ENCODE data around the gene KCTD17.

The KCTD17 gene, protein sequence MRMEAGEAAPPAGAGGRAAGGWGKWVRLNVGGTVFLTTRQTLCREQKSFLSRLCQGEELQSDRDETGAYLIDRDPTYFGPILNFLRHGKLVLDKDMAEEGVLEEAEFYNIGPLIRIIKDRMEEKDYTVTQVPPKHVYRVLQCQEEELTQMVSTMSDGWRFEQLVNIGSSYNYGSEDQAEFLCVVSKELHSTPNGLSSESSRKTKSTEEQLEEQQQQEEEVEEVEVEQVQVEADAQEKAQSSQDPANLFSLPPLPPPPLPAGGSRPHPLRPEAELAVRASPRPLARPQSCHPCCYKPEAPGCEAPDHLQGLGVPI

DNA sequence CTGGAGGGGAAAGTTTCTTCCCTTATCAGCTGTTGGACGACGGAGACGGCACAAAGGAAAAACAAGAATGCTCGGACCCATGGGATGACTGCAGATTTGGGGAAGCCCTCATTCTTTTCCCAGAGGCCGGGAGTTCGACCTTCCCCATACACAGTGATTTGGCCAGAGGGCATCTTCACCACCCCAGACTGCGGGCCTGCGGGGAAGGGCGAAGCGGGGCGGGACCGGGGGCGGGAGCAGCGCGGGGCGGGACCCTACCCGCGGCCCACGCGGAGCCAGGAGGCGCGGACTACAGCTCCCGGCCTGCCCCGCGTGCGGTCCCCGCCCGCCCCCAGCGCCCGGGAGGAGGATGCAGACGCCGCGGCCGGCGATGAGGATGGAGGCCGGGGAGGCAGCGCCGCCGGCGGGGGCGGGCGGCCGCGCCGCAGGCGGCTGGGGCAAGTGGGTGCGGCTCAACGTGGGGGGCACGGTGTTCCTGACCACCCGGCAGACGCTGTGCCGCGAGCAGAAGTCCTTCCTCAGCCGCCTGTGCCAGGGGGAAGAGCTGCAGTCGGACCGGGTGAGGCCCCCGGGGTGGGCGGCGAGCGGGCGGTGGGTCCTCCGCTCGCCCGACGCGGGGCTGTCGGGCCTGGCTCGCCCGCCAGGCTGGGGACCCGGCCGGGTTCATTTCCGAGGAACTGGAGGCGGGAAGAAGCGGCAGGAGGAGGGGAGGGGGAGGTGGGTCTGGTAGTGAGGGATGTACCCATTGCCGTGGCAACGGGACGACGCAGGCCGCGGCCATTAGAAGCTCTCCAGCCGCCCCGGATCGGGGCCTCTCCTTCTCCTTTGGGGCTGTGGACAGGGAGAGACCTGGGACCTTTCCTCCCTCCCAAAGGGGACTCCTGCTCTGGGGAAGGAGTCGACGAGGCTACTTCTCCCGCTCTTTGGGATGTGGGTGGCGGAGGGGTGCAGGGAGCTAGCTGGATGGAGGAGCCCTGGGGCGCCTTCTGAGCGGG is at the start of gene KCTD17:
Gene KCTD17 (plus strand): TSS at position 352 of the 995 bp plus-strand sequence. CDS start 19 bp downstream, at position 371.
- DNase-seq (ENCODE audit: low read depth): peak; percentile 83

DNA sequence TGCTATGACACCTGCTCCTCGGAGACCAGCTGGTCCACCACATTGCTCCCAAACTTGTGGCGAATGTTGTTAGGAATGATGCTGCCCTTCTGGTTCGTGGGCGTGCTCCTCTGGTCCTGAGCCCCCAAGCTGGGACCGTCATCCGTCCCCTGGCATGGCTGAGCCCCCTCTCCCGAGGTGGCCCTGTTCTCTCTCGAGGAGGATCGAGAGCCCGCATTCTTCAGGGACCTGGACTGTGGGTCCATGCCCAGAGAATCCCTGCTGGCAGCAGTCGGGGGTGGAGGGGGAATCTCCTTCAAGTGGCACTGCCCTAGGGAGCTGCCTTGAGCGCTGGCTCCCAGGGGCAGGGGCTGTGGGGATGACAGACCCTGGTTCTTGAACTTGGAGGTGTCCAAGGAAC is 49.7 kb upstream of the KCTD17 start:
- no peak for DNase-seq (ENCODE audit: low read depth)

DNA sequence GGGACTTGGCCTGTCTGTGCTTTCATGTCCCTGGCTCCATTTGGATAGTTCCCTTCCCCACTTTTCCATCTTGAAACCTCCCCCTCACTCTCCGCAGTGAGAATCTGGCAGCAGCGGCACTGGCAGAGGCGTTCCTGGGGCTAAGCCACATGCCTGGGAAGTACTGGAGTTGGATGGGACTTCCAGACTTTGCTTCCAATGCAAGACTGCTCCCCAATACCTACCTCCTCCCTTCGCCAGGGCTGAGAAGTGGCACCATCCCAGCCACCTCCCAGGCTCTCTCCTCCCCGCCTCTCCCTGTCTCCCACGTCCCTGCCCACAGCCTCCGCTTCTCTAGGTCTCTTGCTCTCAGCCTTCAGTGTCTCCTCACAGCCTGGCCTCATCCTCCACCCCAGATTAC is 48.9 kb upstream of the KCTD17 start:
- DNase-seq (ENCODE audit: low read depth): no peak

DNA sequence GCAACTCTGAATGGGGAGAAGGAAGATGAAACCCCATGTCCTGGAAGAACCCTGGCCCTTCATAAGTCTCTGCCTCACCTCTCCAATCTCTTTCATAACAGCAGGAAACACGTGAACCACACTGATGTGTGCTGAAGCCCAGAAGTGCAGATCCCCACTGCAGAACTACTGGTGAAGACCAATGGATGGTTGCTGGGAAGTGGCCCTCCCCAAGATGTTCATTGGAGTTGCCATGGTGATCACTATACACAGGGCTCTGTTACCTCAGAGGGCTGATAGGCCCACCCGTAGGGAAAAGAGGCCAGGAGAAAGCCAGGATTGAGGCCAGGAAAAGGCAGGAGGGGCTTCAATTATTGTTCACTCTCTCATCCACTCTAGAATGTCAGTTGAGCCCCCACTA is 43.9 kb upstream of the KCTD17 start:
- no peak for DNase-seq (ENCODE audit: low read depth)

DNA sequence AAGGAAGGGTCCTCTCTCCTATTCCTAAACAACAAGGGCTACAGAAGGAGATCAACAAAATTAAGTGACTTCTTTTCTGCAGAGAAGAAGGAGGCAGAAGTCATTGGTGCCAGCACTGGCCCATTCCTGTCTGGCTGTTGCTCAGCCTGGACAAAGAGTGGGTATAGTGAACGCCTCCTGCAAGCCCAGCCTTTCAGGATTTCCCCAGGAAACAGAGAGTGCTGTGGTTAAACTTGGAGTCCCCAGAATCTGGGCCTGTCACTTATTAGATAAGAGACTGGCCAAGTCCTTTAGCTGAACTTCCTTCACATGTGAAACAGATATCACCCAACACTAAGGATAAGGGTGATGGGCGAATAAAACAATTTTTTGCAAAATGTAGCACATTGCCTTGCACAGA is 43.2 kb upstream of the KCTD17 start:
- no peak for DNase-seq (ENCODE audit: low read depth)

DNA sequence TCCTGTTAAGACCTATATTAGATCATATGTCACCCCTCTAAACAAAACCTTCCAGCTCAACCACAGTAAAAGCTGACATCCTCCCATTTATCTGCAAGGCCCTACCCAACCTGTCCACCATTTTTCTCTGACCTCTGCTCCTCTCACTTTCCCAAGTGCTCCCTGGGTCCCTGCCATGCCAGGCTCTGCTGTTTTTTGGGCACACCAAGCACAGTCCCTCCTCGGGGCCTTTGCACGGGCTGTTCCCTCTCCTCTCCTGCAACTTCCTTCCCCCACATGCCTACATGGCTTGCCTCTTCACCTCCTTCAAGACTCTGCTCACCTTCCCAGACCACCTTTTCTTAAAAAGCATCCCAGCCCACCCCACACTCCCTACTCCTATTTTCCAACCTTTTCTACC is 42.1 kb upstream of the KCTD17 start:
- no peak for DNase-seq (ENCODE audit: low read depth)

DNA sequence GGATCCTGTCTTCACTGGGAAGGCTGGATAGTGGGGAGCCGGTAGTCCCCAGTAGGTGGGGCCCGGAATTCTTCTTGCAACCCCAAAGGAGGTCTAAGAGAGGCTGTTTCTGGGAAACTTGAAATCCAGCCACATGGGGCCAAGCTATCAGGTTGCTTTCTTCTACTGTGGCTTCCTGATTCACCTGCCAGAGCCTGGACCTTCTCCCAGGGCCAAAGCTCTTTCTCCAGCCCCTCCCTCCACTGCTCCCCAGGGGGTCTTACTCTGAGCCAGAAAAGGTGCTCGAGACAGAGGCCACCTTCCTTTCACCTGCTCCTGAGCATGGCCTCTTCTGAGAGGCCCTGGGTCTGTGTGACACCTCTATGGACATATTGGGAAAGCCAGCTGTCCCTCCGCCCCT is 41.4 kb upstream of the KCTD17 start:
- no peak for DNase-seq (ENCODE audit: low read depth)

DNA sequence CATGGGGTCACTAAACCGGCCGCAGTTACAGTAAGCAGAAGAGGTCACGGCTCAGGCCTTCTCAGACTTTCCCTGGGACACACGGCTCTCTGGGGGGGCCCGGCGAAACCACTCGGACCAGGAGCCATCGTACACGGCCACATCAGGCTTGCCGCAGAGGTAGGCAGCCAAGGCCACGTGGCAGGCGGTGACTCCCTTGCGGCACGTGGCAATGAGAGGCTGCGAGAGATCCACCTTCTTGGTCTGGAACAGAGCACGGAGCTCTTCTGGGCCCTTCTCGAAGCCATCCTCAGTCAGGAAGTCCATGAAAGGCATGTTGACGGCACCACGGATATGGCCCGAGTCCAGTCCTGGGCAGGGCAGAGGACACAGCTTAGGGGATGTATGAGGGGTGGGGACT is 40.6 kb upstream of the KCTD17 start:
- no peak for DNase-seq (ENCODE audit: low read depth)

DNA sequence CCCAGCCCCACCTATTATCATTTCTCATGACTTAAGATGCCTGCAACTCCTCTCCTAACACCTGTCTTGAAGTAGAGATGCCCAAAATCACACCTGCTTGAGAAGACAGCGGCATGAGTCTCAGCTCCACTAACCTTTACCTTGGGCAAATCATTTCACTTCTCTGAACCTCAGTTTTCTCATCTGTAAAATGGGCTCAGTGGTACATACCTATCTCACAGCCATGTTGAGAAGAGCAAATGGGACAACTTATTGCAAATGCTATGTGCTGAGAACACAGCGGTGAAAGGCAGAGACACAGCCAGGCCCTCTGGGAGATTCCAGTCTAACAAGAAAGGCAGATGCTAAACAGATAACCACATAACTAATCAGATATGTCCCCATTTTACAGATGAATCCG is 40.1 kb upstream of the KCTD17 start:
- DNase-seq (ENCODE audit: low read depth): no peak

DNA sequence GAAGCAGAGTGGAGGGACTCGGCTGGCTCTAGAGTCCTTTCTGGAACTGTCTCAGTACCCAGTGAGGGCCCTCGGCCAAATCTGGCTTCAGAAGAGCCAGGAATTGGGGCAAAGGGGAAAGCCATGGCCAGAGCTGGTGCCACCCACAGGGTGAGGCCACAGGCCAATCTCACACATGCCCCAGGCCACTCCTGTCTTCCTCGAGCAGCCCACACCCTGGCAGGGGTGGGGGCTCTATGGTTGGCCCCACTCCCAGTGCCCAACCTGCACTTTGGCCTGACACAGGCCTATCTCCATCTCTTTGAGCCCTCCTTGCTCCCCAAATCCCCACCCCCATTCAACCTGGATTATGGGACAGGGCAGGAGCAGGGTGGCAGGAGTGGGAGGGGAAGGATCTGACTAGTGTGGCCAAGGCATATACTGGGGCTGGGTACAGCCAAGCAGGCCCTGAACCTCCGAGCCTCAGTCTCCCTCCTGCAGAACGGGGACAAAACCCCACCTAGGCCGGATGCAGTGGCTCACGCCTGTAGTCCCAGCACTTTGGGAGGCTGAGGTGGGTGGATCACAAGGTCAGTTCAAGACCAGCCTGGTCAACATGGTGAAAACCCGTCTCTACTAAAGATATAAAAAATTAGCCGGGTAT is 39.2 kb upstream of the KCTD17 start:
- DNase-seq (ENCODE audit: low read depth): no peak

DNA sequence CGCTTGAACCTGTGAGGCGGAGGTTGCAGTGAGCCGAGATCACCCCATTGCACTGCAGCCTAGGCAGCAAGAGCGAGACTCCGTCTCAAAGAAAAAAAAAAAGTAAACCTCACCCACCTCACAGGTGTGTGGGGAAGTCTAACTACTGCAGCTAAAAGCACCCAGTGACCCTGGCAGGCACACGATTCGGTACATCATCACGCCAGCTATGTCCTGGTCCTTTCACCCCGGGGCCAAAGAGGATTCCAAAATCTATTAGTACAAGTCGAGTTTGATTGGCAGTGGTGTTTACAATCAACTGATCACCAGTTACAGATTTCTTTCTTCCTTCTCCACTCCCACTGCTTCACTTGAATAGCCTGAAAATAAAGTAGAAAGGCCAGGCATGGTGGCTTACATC is 38.6 kb upstream of the KCTD17 start:
- no peak for DNase-seq (ENCODE audit: low read depth)

DNA sequence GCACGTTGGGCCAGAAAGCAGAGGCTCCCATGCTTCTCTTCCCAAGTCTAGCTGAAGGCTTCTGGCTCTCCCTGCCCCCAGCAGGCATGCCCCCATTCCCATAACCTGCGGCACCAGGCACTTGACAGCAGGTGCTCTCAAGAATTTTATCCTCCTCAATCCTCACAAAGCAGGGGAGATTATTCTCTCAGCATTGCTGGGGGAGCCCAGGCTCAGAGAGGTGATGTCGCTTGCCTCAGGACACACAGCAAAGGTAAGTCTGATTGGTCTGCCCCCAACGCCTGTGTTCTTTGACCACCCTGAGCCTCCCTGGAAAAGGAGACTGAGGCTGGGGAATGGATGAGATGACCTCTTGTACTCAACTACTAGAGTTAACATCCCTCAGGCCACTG is 37.1 kb upstream of the KCTD17 start:
- DNase-seq (ENCODE audit: low read depth): no peak

DNA sequence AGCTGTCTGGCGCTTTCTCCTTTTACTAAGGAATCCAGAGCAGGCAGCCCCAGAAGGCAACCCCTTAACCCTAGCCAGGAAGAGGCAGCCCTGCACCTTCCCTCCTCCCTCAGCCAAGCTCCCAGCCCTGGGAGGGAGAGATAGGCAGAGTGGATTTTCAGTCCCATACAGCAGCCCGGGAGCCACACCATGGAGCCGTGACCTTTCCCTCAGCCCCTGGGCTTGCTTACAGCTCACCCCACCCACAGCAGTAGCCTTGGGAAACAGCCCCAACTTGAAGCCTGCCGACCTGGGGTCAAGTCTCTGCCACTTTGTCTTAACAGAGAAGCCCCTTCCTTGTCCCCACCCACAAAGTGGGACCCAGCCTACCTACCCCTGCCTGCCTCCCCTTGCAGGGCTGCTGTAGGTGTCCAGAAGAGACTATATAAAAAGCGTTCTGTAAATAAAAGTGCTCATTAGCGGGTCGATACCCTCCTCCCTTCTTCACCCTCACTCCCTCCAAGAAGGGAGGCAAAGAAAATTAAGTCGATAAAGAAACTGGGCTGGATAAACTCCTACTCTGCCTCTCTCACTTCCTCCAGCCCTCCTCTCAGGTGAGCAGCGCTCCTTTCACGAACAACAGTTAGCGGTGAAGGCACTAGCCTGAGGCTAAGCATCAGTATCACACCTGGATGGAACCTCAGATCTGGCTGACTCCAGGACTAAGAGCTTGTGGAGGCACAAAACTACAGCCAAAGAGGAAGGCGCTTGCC is 36.5 kb upstream of the KCTD17 start:
- no peak for DNase-seq (ENCODE audit: low read depth)

DNA sequence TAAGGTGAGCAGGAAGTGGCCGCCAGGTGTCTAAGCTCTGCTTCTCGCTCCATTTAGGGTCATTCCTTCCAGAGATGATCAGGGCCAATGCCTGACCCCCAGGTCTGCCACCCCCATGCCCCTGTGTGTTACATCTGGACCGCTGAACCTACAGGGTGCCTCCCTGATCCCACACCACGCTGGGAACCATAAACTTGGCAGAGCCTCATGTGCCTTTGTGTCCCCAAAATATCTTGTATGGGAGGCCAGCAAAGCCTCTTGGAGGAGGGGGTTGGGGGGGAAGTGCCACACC is 36.0 kb upstream of the KCTD17 start:
- DNase-seq (ENCODE audit: low read depth): no peak

DNA sequence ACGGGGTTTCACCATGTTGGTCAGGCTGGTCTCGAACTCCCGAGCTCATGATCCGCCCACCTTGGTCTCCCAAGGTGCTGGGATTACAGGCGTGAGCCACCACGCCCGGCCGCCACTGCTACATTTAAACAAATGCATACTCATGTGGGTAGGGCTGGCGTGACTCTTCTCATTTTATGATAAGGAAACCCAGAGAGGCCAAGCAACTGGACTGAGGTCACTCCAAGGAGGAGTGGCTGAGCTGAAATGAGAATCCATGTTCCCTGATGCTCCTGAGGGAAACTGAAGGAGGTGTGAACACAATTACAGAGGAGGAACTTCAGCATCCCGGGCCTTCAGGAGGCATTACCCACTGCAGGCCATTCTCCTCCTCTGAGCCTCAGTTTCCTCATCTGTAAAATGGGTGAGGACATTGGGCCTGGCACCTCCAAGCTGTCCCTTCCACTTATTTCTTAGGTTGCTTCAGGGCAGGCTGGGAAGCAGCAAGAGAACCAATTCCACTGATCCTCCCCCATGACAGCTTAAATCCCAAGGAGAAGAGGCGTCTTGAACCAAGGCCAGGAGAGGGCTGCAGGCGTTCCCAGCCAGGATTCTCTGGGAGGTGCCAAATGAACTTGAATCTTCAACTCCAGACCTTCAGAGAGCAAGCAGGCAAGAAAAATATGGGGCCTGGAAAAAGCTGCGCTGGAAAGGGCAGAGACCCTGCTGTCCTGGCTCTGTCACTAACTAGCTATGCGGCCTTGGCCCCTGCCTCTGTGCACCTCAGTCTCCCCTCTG is 35.2 kb upstream of the KCTD17 start:
- DNase-seq (ENCODE audit: low read depth): no peak

DNA sequence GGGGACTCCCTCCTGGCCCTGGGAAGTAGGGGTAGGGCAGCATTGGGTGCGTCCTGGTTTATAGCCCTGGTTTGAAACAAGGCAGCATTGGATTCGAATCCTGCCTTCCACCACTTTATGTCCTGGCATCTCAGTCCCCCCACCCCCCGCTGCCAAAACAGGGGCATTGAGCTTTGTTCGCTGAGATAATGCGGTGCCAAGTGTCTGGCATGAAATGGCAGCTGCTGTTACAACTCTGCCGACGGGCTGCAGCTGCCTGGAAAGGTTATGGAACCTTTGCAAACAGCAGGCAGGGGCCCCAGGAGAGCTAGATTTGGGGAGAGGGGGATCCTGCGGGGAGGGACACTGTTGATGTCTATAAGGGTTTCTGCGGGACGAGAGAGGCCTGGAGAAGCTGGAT is 34.2 kb upstream of the KCTD17 start:
- no peak for DNase-seq (ENCODE audit: low read depth)

DNA sequence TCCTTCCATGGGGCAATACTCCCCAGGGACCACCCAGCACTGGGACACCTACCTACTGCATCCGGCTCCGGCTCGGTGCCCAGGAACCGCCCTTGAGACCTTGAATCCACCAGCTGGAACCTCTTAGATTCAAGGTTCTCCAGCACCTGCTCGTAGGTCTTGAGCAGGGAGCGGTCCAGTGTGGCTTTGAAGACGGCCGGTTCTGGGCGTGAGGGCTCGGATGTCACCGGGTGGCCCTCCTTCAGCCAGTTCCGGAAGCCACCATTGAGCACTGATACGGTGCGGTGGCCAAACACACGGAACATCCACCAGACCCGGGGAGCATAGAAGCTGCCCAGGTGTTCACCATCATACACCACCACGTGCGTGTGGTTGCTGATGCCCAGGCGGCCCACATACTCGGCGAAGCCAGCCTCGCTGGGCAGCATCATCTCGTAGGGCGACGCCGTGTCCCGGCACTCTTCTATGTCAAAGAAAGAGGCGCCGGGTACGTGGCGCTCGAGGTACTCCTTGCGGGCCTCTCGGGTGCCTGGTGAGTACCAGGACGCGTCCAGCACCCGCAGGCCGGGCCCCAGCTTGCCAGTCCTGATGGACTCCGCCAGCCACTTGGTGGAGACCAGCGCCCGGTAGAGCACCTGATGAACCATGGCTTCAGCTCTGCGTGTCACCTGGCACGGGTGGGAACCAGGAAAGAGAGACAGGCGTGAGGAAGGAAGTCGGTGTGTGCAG is 33.3 kb upstream of the KCTD17 start:
- no peak for DNase-seq (ENCODE audit: low read depth)

DNA sequence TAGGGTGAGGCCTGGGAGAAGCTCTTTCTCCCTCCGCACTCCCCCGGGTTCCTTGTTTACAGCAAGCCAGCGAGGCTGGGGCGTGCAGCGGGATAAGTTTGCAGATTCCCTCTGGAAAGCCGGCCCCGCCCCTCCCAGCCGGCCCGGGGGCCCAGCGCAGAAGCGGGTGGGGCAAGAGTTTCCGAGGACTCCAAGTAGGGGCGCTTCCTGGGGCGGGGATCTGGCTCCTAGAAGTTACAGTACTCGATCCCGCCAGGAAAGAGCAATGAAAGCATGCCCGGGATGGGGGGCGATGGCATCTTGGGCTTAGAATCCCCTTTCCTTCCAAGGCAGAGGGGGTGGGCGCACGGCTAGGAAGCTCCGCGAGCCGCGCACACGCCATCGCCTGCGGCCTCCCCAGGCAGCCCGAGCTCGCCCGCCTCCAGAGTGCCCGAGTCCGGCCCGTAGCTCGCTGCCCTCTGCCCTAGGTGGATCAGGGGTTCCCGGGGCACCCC is 32.7 kb upstream of the KCTD17 start:
- peak; percentile 60 for DNase-seq (ENCODE audit: low read depth)

DNA sequence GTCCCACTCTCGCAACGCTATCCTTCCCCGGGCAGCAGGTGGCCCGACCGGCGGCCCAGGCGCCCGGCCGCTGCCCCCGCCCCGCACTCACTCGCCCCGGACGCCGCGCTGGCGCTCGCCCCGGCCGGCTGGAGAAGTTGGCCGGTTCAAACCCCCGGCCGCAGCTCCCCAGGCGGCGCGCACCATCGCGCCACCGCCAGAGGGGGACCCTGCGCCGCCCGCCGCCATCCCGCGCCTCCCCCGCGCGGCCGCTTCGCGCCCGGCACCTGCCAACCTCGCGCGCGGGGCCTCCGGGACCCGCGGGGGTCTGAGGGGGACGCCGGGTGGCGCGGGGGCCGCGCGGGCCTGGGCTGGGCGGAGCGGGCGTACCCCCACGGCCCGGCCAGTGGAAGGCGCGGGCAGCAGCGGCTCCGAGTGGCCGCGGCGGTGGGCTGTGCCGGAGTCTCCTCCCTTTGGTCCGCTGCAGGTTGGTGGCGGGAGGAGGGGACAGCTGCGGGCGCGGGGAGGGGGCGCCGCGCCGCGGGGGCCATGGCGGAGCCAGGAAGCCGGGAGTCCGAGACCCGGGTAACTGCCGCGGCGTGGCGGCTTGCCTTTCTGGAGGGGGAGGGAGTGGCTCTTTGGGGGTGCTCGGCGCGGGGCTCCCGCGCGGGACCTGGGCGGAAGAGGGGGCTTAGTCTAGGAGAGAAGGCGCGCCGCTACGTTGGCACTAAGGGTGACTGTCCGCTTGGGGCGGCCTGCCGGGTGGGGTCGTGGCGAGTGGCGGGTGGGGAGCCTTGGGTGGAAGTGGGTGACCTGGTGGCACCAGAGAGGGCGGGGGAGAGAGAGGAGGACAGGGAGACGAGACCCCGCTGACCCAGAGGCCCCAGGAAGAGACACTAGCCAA is 32.0 kb upstream of the KCTD17 start, which contains the start of the genes MPST and TST:
Gene MPST (plus strand): TSS at position 434 of the 883 bp plus-strand sequence. CDS start 95 bp downstream, at position 529.
Gene TST (minus strand): TSS at position 139 of the 883 bp plus-strand sequence. CDS start 715 bp downstream, outside the sequence.
- peak; percentile 75 for DNase-seq (ENCODE audit: low read depth)
